Fibroblast of skin of right biceps (primary cell): ENCODE results near the gene UNC93B1.
"Not testable (repeated sequence)": the region's sequence is repeated elsewhere in the genome, so short reads cannot be mapped to it uniquely, and the experiment has no call there.

Experiments used
- DNase-seq: peaks from one replicate; pipeline ENCODE4 v3.0.0-alpha.2; 2013

UNC93B1 gene

DNA sequence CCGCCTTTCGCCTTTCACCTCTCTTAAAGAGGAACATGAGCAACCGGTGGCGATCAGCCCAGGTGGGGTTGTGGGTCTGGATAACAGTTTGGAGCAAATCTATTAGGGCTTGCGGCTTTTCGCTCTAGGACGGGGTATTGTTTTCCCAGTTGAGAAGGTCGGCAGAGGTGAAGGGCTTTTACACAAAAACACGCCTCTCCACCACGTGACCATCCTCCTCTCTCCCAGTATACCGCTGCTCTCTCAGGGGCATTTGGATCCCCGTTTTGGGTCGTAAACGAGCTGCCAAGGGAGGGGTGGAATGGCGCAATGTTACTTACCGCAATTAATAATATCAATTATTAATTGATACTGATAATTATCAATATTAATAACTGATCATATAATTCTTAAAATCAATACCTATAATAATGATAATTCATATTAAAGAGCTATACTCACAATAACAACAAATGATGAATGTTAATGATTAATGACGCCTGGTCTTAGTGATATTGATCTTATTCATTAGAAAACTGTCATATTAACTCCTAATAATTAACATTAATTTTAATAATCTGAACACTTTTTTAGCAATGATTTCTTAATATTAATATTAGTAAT lies 21.5 kb downstream of the UNC93B1 start:
- DNase-seq: not testable (repeated sequence)

DNA sequence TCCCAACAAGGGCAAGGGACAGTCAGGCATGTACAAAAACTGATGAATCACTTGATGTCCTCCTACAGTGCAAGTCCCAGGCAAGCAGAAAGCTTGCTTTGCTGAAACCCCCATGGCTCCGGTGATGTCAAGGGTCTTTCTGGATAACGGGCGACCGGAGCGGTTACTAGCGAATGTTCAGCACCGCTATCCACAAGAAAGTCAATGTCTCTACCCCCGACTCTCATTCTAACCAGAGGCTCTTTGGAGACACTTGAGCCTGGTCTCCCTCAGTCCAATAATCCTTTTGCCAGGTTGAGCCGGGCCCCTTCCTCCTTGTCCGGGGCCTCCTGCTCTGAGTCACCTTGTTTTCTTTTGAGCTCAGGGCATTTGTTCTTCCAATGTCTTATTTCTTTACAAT lies 22.7 kb downstream of the UNC93B1 start:
- DNase-seq: not testable (repeated sequence)

DNA sequence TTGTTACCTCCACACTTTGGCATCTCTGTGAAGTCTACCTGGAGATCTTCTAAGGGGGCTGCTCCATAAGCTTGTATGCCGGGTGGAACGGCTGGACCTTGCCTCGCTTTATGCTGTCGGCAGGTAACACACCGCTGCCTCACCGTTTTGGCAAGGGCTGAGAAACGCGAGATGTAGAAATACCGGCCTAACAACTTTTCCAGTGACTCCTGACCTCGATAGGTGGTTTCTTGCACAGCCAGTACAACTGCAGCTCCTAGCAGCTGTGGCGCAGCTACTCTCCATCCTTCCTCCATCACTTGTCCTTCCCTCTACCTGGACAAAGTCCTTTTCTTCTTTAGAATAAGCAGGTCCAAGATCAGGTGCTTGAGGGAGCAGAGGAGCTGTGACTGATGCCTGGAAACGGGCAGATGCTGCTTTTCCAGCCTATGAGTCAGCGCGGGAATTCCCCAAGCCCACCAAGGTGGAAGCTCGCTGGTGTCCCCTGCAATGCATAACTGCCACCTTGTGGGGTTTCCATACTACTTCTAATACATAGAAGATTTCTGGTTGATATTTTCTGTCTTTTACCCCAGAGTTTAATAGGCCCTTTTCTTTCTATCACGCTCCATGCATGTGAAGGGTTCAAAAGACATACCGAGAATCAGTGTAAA lies 25.0 kb downstream of the UNC93B1 start:
- DNase-seq: not testable (repeated sequence)

DNA sequence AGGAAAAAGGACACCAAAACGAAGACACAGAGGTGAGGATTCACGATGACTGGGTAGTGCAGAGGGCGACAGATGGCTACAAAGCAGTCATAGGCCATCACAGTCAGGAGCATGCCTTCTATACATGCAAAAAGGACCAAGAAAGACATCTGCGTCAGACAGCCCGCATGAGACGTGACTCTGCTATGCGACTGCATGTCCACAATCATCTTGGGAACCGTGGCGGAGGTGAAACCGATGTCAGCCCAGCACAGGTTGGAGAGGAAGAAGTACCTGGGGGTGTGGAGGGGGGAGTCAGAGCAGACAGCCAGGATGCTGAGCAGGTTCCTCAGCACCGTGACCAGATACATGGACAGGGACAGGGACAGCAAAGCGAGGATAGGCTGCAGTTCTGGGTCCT lies 29.2 kb downstream of the UNC93B1 start:
- not testable (repeated sequence) for DNase-seq

DNA sequence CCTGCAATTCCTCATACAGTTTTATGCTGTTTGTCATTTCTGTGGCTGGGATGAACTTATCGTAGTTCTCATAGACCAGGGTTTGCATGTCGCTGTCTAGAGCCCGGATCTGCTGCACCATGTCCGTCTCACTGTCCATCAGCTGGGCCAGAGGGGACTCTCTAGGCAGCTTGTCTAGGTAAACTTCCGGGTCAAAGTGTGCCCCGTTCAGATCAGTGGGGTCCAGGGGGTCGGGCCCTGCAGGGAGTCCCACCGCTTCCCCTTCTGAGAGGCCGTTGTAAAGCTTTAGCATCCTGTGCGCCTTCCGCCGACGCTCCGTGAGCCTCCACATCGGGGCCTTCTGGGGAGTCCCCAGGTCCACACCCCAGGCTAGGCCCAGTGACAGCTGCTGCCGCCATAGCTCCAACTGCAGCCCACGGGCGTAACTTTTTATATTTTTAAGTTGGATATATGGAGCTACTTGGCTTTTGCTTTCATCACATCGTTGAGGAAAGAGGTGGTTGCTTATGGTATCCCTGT lies 38.0 kb downstream of the UNC93B1 start:
- not testable (repeated sequence) for DNase-seq

DNA sequence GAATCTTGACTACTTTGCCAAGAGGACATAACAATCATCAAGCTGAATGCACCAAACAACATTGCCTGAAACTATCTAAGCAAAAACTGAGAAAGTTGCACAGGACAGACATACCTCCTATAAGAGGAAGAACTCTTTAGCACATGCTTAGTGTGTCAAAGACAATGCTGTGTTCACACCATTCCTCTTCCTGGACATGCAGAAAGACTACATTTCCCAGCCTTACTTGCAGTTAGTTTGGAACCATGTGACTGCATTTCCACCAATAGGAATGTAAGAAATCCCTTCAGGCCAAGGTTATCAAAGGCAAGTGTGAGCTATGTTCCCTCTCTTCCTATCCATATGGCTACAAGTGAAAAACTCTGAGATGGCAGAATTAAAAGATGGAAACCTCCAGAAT lies 39.2 kb downstream of the UNC93B1 start:
- not testable (repeated sequence) for DNase-seq

DNA sequence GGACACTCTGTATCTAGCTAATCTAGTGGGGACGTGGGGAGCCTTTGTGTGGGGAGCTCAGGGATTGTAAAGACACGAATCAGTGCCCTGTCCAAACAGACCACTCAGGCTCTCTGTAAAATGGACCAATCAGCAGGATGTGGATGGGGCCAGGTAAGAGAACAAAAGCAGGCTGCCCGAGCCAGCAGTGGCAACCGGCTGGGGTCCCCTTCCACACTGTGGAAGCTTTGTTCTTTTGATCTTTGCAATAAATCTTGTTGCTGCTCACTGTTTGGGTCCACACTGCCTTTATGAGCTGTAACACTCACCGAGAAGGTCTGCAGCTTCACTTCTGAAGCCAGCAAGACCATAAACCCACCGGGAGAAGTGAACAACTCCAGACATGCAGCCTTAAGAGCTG lies 40.0 kb downstream of the UNC93B1 start:
- DNase-seq: not testable (repeated sequence)

DNA sequence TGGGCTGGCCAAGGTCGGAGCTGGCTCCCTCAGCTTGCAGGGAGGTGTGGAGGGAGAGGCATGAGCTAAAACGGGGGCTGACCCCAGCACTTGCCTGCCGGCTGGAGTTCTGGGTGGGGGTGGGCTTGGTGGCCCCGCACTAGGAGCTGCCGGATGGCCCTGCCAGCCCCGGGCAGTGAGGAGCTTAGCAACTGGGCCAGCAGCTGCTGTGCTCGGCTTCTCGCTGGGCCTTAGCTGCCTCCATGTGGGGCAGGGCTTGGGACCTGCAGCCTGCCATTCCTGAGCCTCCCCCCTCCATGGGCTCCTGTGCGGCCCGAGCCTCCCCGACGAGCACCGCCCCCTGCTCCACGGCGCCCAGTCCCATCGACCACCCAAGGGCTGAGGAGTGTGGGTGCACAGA lies 40.7 kb downstream of the UNC93B1 start:
- DNase-seq: not testable (repeated sequence)

DNA sequence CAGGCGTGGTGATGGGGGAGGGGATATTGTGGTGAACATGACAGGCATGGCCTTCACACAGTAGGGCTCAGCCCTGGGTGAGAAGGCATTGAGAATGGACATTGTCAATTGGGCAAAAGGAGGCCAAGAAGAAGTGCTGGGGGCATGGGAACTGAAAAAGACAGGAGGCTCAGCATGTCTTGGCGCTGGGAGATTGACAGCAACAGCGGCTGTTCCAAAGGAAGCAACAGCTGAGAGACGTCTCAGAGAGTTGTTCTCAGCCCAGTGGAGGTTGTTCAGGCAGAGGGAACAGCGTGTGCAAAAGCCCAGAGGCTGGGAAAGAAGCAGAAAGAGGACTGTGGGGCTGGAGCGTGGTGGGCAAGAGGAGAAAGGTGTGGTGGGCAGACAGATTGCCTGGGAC lies 47.7 kb downstream of the UNC93B1 start:
- DNase-seq: not testable (repeated sequence)

DNA sequence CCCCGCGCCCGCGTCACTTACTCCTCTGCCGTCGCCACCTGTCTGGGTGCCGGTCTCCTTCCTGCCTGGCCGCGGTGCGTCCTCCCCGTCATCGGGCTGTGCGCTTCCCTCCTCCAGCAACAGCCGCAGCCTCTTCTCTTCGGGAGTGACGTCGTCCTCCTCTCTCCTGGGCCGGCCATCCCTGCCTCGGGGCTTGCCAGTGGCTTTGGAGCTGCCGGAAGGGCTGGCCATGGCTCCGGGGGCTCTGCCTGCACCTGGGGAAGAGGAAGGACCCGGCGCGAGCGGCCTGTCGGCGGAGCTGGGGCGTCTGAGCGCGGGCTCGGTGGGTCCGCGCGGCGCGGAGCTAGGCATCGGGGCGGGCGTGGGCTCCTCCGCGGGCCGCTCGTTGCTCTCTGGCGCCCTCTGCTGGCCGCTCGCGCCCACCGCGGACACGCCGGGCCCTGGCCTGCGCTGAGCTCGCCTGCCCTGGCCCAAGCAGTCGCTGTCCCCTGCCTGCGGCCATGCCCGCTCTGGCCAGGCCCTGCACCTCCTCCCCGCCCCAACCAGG lies 48.4 kb downstream of the UNC93B1 start:
- DNase-seq: peak; percentile 58

DNA sequence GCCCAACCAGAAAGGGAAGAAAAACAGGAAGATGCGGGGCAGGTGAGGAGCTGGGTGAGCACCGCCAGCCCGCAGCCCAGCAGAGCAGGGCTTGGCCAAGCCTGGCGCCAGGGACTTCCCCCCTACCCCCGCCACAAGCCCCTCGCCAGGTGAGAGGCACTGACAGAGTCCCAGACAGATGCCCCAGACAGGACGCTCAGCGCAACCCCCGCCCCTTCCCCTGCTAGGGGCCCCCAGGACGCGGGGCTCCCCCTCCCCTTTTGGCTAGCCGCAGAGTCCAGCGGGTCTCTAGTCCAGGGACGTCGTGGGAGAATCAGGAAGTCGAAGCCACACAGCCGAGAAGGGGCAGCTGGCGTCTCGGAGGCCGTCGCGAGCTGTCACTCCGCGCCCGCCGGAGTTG lies 48.9 kb downstream of the UNC93B1 start:
- not testable (repeated sequence) for DNase-seq

DNA sequence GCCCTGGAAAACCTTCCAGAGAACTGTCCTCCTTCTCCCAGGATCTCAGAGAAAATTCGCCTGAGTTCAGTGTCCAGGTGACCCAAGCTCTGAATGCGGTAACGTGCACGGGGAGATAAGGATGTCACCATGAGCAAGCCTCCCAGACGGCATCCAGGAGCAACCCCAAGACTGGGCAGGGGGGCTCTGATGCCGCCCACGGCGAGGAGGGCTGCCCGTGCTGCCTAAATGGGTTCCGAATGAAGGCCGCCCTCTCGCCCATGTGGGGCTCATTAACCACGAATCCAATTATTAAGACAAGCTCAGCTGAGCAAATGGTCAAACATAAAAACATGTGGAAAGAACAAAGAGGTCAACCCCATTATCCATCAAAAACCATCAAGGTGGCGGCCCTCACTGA lies 49.6 kb downstream of the UNC93B1 start:
- DNase-seq: not testable (repeated sequence)

DNA sequence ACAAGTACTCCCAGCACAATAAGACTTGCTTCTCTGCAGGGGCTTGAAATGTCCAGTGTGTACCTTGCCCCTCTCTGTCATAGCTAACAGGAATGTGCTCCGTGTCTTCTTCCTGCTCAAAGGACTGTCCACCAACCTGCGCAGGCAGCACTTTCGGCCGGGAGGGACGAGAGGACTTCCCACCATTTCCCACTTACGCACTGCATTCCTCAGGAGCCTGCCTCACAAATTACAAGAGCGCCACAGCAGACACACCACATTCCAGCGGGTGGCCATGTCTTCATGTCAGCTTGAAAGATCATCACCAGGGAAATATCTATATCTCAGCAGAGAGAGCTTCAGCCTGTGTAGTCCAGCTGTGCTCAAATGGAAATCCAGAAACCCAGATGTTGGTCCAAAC lies 53.2 kb downstream of the UNC93B1 start:
- DNase-seq: not testable (repeated sequence)

DNA sequence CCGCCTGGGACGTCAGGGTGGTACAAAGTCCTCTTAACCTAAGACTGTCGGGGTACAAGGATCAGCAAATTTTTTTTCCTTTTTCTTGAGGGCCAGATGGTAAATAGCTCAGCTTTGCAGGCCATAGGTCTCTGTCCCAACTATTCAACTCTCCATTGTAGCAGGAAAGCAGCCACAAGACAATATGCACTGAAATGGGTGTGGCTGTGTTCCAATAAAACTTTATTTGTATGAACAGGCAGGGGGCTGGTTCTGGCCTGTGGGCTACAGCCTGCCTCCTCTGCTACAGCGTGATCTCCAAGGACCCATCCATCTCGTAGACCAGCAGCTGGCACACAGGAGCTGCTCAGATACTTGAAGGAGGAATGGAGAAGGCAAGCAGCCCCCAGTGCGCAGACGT lies 56.1 kb downstream of the UNC93B1 start:
- DNase-seq: not testable (repeated sequence)

DNA sequence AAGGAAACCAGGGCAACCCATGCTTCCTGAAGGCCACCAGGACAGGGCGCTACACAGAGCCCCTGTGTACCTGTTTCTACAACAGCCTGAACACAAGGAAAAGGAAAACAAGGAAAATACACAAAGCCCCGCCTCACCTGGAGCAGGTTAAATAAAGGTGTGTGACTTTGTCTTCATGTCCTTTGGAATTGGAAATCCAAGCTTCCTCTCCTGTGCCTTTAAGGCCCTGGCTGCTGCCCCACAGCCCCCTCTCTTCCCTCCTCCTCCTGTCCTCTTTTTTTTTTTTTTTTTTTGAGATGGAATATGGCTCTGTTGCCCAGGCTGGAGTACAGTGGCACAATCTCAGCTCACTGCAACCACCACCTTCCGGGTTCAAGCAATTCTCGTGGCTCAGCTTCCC lies 57.5 kb downstream of the UNC93B1 start:
- DNase-seq: not testable (repeated sequence)

DNA sequence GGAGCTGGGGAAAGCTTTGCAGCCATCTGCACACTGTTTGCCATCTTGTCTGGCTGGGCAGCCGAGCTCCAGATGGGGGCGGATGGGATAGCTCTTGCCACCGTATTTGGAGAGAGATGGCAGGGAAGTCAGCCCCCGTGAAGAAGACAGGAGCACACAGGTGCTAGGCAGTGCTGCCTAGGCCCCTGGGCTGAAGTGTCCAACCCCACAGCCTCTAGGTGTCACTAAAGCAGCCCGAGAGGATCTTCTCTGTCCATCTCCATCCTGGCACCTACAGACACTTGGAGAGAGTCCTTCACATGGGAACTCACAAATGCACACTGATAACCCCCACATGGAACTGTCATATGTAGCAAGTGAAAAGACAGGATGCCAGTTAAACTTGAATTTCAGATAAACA lies 60.5 kb downstream of the UNC93B1 start:
- DNase-seq: not testable (repeated sequence)
